ENCODE data around the gene CDKN2AIPNL.
"Not testable (repeated sequence)": the region's sequence is repeated elsewhere in the genome, so short reads cannot be mapped to it uniquely, and the experiment has no call there.

GRCh38 chr5:134421038-134421437 is 9.4 kb upstream of the CDKN2AIPNL start:
- TF ChIP-seq CTCF (IDR thresholded peaks at IDR 0.05; ENCODE audit: extremely low read depth in 1 of 2, insufficient read depth in 1 of 2, low read depth in 1 of 2, low read length in 2 of 2); MYC (IDR thresholded peaks at IDR 0.05; ENCODE audit: low read depth, low read length); POLR2AphosphoS5 (IDR thresholded peaks at IDR 0.05; ENCODE audit: insufficient read depth, low read depth, low read length); EZH2 (IDR thresholded peaks at IDR 0.05; ENCODE audit: borderline replicate concordance, low read depth, low read length, severe bottlenecking); POLR2A (IDR thresholded peaks at IDR 0.05; ENCODE audit: low read depth, low read length); GATA2 (IDR thresholded peaks at IDR 0.05; ENCODE audit: insufficient read depth, insufficient read length, low read depth, low read length); JUN (IDR thresholded peaks at IDR 0.05; ENCODE audit: borderline replicate concordance, insufficient read depth, insufficient read length, low read depth): not testable (repeated sequence)

Data from endothelial cell of umbilical vein (primary cell).